Occipital lobe (tissue), 2 donors: Measurements from ENCODE around the gene TTPAL. TPM values are rescaled to one million over a fixed set of nuclear protein-coding genes. Genes with fewer than 3 reads are reported as not detected.
A peak's percentile ranks its signal among the peaks of the same experiment; 100 is the strongest.

Source experiments
- DNase-seq: peaks from one replicate; lab custom pipeline; 2025; lab: John Stamatoyannopoulos, UW
- total RNA-seq: library from RNA; depleted of rRNA; stranded (reverse); fragments of >200 nt; gene quantifications from one replicate; pipeline ENCODE4 v1.2.3, GENCODE V29; 2014

The TTPAL gene, protein sequence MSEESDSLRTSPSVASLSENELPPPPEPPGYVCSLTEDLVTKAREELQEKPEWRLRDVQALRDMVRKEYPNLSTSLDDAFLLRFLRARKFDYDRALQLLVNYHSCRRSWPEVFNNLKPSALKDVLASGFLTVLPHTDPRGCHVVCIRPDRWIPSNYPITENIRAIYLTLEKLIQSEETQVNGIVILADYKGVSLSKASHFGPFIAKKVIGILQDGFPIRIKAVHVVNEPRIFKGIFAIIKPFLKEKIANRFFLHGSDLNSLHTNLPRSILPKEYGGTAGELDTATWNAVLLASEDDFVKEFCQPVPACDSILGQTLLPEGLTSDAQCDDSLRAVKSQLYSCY
- 8.3 TPM for total RNA-seq

DNA sequence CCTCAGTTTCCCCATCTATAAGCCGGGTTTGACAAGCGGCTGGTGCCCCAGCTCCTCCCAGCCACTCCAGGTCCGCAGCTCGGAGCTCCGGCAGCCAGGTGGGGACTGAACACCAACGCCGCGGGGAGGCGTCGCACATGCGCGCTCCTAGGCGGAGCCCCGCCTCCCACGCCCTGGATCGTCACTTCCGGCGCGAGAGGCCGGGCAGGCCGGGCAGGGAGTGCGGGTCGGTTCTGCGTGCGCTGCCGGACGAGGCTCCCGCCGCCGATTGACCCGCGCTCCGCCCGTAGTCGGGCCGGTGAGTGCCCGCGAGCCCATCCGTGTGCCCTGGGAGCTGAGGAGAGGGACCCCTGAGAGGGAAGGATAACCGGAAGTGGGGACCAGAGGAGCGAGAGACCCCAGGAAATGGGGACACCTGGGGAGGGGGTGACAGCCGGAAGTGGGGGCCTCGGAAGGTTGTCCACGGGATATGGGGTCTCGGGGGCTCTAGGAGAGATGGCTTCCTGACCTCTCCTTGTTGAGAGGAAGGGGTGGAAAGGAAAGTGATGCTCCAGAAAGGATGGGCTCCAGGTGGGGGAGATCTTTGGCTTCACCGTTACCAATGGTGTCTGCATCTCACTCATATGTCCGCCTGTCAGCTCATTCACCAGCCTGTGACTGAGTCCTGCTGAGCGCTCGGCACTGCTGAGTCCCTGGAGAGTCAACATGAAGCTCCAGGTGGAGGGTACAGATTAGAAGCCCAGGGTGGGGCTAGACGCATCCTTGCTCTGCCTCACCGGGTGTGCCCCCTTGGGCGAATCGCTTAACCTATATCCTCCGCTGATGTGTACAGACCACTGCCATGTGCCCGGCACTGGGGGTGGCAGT lies at the start of gene TTPAL:
TTPAL (plus strand) TSS at position 181 of the 867 bp plus-strand sequence. CDS start 4,126 bp downstream, outside the sequence.
- DNase-seq, result peak; percentile 86

DNA sequence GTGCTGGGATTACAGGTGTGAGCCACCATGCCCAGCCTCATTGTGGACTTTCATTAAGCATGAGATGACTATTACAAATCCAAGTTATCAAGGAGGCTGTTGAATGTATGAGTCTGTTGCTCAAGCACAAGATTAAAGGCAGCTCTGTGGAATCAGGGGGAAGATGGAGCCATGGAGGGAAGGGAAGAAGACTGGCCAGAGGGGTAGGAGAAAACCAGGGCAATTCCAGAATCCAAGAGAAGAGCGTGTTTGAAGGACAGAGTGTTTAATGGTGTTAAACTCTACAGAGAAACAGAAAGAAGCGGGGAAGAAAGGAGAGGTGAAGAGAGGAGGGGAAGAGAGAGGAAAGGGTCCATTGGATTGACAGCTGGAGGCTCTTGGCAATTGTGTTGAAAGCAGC lies 49.8 kb upstream of the TTPAL start:
- no peak for DNase-seq

DNA sequence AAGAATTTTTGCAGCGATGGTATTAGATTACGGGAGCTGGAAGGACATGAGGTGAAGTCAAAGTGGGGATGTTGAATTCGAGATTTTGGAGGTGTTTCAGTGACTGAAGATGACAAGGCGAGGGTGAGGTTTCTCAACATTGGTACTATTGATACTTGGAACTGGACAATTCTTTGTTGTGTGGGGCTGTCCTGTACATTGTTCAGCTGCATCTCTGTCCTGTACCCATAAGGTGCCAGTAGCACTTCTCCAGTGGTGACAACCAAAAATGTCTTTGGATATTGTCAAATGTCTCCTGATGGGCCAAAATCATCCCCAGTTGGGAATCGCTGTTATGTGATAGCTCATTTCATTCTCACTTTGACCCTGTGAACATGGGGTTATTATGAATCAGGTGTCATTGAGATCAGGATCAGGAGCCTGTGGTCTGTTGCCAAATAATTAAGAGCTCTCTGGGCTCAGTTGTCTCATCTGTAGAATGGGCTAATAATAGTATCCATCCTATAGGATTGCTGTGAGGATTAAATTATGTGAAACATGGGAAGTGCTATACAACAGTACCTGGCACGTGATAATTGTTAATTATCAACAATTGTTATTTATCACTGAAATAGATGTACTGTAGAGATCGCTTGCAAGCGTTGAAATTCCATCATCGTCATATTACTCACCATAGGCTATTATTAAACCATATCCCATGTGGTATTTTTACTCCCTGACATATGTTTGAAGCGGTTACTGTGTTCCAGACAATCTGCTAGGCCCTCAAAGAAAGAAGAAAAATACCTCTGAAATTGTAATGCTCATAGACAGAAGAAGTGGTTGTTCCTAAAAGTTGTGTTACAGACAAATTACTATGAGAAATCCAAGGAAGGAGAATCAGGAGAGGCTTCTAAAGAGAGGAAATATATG lies 48.5 kb upstream of the TTPAL start:
- no peak for DNase-seq

DNA sequence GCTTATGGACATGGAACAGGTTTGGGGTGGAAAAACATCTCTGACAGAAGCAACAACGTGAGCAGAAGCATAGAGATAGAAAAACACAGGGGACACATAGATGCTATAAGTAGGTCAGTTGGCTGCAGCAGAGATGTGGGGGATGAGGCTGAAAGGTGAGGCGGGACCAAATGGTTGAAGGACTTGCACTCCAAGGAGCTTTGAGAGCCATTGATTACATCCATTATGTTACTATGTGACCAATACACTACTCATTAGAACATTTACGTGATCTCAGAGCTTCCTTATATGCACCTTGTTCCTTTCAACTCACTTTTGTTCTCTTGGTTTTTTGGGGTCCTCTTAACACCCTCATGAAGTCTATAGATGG lies 47.9 kb upstream of the TTPAL start:
- DNase-seq, result no peak

DNA sequence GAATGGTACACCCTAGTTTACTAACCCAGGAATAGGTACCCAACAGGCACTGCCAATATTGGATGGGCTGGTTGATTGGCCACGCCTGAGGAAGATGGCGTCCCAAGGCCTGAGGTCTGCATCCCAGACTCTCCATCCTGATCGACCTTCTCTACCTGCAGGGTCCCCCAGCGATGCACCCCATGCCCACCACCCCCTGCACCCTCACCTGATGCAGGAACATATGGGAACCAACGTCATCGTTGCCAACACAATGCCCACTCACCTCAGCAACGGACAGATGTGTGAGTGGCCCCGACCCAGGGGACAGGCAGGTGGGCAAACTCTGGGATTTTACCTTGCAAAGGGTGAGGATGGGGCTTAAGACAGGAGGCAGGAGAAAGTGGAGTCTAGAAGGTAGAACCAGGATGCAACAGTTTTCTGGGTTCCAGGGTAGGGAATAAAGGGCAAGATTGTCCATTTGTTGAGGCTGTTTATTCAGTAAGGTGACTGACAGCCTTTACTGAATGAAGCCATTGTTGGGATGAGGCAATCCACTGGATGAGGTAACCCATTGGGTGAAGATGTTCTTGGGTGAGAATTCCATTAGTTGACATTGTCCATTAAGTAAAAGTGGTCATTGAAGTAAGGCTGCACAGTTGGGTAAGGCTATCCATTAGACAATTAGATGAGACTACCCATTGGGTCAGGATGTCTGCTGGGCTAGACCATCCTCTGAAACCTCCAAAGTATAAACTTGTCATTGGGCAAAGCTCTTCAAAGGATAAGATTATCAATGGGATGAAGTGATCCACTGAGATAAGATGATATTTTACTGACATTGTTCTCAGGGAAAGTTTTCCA lies 47.3 kb upstream of the TTPAL start:
- DNase-seq, result no peak

DNA sequence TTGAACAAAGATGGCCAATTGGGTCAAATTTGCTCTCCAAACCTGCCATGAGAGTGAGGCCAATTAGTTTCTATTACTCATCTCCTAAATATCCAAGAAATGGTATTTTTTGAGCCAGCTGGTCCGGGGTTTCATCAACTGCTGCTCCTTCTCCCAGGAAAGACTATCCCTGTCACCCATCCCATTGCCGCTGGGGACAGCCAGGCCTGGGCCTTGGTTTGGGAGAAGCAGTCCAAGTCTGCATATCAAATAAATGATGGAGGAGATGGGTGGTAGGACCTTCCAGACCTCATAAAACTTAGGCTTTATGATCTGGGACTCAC lies 46.7 kb upstream of the TTPAL start:
- DNase-seq, result no peak

DNA sequence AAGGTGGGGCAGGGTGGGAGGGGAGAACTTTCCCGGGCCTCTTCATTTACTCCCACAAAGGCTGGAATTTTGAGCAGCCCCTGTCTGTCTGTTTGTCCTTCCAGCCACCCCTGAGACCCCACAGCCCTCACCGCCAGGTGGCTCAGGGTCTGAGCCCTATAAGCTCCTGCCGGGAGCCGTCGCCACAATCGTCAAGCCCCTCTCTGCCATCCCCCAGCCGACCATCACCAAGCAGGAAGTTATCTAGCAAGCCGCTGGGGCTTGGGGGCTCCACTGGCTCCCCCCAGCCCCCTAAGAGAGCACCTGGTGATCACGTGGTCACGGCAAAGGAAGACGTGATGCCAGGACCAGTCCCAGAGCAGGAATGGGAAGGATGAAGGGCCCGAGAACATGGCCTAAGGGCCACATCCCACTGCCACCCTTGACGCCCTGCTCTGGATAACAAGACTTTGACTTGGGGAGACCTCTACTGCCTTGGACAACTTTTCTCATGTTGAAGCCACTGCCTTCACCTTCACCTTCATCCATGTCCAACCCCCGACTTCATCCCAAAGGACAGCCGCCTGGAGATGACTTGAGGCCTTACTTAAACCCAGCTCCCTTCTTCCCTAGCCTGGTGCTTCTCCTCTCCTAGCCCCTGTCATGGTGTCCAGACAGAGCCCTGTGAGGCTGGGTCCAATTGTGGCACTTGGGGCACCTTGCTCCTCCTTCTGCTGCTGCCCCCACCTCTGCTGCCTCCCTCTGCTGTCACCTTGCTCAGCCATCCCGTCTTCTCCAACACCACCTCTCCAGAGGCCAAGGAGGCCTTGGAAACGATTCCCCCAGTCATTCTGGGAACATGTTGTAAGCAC lies 46.0 kb upstream of the TTPAL start:
- DNase-seq, result no peak

DNA sequence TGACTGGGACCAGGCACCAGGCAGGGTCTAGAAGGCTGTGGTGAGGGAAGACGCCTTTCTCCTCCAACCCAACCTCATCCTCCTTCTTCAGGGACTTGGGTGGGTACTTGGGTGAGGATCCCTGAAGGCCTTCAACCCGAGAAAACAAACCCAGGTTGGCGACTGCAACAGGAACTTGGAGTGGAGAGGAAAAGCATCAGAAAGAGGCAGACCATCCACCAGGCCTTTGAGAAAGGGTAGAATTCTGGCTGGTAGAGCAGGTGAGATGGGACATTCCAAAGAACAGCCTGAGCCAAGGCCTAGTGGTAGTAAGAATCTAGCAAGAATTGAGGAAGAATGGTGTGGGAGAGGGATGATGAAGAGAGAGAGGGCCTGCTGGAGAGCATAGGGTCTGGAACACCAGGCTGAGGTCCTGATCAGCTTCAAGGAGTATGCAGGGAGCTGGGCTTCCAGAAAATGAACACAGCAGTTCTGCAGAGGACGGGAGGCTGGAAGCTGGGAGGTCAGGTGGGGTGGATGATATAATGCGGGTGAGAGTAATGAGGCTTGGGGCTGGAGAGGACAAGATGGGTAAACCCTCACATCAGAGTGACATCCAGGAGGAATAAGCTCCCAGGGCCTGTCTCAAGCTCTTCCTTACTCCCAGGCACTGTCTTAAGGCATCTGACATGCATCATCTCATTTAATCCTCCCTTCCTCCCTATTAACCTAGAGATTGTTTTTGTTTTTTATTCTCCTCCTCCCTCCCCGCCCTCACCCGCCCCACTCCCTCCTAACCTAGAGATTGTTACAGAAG lies 45.2 kb upstream of the TTPAL start:
- DNase-seq, result no peak

DNA sequence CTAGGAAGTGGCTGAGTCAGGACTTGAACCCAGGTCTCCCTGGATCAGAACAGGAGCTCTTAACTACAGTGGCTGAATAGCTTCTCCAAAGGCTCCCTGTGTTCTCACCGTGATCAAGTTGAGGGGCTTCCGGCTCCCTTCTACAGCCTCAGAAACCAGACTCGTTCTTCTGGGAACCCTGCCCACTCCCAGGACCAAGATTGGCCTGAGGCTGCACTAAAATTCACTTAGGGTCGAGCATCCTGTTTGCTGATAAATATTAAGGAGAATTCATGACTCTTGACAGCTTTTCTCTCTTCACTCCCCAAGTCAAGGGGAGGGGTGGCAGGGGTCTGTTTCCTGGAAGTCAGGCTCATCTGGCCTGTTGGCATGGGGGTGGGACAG lies 44.6 kb upstream of the TTPAL start:
- no peak for DNase-seq

DNA sequence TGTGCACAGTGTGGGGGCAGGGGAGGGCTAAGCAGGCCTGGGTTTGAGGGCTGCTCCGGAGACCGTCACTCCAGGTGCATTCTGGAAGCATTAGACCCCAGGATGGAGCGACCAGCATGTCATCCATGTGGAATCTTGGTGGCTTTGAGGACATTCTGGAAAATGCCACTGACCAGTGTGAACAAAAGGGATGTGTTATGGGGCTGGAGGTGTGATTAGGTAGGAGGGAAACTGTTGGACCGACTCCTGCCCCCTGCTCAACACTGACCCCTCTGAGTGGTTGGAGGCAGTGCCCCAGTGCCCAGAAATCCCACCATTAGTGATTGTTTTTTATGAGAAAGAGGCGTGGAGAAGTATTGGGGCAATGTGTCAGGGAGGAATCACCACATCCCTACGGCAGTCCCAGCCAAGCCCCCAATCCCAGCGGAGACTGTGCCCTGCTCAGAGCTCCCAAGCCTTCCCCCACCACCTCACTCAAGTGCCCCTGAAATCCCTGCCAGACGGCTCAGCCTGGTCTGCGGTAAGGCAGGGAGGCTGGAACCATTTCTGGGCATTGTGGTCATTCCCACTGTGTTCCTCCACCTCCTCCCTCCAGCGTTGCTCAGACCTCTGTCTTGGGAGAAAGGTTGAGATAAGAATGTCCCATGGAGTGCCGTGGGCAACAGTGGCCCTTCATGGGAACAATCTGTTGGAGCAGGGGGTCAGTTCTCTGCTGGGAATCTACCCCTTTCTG lies 44.0 kb upstream of the TTPAL start:
- DNase-seq, result no peak

DNA sequence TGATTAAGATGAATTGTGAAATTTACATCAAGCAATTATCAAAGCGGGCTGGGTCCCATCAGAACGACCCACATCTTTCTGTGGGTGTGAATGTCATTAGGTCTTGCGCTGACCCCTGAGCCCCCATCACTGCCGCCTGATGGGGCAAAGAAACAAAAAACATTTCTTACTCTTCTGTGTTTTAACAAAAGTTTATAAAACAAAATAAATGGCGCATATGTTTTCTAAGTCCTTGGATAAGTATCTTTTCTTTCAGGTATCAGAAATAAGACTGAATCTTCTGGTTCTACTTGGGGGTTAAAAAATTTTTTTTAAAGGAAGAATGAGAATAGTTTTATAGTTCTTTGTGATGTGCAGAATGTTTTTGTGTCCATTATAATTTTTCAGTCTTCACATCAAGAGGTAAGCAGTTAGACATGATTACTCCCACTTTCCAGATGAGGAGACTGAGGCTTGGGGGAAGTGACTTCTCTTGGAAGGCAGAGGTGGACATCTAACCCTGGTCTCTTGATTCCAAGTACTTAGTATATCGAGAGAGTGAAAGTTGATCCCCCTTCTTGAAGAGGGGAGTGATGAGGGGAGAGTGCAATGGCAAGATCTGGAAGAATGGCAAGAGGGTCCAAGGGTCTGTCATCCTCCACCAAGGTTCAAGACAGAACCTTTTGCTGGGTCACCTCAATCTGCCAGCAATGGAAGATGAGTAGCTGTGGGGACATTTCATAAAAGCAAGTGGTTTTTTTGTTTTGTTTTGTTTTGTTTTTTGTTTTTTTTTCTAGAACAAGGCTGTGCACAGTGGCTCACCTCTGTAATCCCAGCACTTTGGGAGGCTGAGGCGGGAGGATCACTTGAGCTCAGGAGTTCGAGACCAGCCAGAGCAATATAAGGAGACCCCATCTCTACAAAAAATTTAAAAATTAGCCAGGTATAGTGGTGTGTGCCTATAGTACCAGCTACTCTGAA lies 42.8 kb upstream of the TTPAL start:
- DNase-seq, result no peak

DNA sequence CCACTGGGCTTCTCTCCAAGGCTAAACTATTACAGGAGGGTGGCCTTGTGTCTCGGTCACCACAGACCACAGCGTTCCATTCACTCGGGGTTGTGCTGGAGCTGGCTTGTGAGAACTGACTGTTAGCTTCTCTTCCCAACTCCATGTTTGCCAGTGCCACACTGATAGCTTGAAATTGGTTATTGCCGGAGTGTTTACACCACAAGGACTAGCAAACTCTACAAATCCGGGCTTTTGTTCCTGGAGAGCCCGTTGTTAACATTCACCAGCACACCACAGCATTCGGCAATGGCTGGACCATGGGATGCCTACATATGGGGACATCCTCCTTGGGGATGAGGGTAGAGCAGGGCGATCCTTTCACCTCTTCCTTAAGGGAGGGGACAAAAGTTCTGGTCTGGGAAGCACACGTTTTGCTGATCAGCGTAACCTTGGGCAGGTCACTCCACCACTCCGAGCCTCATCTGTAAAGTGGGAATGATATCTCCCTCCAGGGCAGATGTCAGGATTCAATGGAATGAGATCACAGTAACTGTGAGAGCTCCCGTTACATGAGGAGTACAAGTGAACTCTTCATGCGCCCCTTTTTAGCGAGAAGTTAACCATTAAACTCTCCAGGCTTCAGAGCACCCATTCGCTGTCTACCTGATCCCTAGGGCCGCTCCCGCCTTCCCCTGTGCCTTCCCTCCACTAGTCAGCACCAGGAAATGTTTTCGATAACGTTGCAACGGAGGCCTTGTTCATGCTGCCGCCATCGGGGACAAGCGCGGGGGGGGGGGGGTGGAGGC lies 41.7 kb upstream of the TTPAL start:
- DNase-seq, result no peak

DNA sequence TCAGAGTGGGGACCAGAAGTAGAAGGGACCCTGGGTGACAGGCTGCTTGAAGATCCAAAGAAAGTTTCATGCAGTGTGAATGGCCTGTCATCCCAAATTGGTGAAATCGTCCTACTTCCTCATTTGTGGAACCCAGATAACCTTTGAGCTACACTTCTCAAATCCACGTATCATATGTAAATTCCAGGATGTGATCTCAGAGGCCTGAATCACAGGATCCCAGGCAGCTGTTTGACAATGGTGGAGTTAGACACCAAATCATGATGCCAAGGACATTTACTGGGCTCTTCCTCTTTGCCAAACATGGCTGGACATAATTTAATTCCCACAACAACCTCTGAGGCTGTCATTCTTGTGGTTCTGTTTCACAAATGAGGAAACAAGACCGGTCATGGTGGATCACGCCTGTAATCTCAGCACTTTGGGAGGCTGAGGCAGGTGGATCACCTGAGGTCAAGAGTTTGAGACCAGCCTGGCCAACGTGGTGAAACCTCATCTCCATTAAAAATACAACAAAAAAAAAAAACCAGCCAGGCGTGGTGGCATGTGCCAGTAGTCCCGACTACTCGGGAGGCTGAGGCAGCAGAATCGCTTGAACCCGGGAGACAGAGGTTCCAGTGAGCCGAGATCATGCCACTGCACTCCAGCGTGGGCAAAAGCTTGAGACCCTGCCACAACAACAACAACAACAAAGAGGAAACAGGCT lies 39.9 kb upstream of the TTPAL start:
- no peak for DNase-seq

DNA sequence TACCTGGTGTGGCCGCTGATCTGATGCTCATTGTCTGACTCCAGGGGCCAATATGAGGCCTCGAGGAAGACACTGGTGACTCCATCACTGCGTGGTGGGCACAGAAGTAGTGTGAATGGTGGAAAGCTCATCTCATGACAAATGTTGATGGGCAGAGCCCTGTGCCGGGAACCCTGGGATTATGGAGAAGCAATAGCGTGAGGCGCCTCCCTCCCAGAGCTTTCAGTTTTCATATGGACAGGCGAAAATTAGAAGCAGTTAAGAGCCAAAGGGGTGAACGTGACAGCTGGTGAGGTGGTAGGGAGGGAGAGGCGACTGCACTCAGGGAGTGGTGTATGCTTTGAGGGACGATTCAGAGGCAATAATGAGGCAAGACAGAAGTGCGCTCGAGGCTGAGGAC lies 39.3 kb upstream of the TTPAL start:
- no peak for DNase-seq

DNA sequence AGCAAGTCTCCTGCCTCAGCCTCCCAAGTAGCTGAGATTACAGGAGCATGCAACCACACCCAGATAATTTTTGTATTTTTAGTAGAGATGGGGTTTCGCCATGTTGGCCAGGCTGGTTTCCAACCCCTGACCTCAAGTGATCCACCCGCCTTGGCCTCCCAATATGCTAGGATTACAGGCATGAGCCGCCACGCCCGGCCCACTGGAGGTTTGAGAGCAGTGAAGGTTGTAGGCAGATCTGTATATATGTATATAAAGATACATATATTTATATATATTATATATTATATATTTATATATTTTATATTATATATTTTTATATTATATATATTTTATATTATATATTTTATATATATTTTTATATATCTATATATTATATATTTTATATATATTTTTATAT lies 38.2 kb upstream of the TTPAL start:
- no peak for DNase-seq

DNA sequence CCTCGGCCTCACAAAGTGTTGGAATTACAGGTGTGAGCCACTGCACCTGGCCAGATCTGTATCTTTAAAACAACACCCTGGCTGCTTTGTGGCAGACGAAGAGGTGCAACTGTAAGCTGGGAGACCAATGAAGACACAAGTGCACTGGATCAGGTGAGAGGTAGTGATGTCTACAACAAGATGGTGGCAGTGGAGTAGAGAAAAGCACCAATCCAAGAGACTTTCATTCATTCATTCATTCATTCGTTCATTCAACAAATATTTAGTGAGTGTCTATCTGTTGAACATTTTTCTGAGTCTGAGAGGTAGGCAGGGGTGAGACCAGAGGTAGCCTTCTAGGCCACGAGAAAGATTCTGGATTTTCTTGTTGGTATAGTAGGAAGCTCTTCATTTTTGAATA lies 36.9 kb upstream of the TTPAL start:
- DNase-seq, result no peak
